Measurements from ENCODE around the gene OR6T1.

DNA sequence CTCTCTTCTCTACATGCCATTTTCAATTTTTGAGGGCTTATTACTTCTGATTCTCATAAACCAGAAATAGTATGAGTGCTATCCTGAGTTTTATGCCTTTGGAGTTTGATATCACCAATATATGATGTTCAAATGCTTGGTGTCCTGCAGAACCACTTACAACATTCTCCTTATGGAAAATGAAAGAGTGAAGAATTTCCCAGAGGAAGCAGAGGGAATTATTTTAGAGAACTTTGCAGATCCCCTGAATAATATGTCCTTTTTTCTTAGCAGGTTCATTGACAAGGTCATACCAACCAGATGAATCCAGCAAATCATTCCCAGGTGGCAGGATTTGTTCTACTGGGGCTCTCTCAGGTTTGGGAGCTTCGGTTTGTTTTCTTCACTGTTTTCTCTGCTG is 4.3 kb downstream of the OR6T1 start, which contains the start of gene OR4D5:
- TF ChIP-seq, protein P1, sequence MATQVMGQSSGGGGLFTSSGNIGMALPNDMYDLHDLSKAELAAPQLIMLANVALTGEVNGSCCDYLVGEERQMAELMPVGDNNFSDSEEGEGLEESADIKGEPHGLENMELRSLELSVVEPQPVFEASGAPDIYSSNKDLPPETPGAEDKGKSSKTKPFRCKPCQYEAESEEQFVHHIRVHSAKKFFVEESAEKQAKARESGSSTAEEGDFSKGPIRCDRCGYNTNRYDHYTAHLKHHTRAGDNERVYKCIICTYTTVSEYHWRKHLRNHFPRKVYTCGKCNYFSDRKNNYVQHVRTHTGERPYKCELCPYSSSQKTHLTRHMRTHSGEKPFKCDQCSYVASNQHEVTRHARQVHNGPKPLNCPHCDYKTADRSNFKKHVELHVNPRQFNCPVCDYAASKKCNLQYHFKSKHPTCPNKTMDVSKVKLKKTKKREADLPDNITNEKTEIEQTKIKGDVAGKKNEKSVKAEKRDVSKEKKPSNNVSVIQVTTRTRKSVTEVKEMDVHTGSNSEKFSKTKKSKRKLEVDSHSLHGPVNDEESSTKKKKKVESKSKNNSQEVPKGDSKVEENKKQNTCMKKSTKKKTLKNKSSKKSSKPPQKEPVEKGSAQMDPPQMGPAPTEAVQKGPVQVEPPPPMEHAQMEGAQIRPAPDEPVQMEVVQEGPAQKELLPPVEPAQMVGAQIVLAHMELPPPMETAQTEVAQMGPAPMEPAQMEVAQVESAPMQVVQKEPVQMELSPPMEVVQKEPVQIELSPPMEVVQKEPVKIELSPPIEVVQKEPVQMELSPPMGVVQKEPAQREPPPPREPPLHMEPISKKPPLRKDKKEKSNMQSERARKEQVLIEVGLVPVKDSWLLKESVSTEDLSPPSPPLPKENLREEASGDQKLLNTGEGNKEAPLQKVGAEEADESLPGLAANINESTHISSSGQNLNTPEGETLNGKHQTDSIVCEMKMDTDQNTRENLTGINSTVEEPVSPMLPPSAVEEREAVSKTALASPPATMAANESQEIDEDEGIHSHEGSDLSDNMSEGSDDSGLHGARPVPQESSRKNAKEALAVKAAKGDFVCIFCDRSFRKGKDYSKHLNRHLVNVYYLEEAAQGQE (IDR thresholded peaks at IDR 0.05; ENCODE audit: unreplicated experiment): no peak
- TF ChIP-seq, protein P2, sequence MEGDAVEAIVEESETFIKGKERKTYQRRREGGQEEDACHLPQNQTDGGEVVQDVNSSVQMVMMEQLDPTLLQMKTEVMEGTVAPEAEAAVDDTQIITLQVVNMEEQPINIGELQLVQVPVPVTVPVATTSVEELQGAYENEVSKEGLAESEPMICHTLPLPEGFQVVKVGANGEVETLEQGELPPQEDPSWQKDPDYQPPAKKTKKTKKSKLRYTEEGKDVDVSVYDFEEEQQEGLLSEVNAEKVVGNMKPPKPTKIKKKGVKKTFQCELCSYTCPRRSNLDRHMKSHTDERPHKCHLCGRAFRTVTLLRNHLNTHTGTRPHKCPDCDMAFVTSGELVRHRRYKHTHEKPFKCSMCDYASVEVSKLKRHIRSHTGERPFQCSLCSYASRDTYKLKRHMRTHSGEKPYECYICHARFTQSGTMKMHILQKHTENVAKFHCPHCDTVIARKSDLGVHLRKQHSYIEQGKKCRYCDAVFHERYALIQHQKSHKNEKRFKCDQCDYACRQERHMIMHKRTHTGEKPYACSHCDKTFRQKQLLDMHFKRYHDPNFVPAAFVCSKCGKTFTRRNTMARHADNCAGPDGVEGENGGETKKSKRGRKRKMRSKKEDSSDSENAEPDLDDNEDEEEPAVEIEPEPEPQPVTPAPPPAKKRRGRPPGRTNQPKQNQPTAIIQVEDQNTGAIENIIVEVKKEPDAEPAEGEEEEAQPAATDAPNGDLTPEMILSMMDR (conservative IDR thresholded peaks at IDR 0.05; ENCODE audit: low read depth in 2 of 2): no peak
- no peak for TF ChIP-seq CREB1 (CRISPR knock-in tag; IDR thresholded peaks at IDR 0.05; ENCODE audit: low read depth)
